ENCODE results near the gene TOR4A. TPM values are rescaled to one million over a fixed set of nuclear protein-coding genes. Genes with fewer than 3 reads are reported as not detected.

The TOR4A gene
- total RNA-seq, 4 donors from 2014 or later: 4.7 to 7.4 (median 6.9) TPM

GRCh38 chr9:137318602-137319001, 41.1 kb downstream of the TOR4A start:
- peaks cover 0 to 38% (median 12%) of the 10 kb centered on the region in 3 donors for H3K4me1 ChIP-seq
- H3K27me3 ChIP-seq: peaks cover 33% of the 10 kb centered on the region
- H3K9me3 ChIP-seq: no peaks in the 10 kb centered on the region
- peak overlapping the region in 1 of 4 donors; percentile 66 for H3K27ac ChIP-seq
- 100% methylated on average over 1 of the region's 18 CpGs; no CpG with 5 or more reads in 1 of the 2 donors for WGBS, 2 donors (ENCODE audit: low coverage in 1 of 2)
- no peak for ATAC-seq
- H3K4me3 ChIP-seq: no peak overlapping the region
- TF ChIP-seq POLR2AphosphoS5 (IDR thresholded peaks at IDR 0.05): no peak
- TF ChIP-seq, protein P1, sequence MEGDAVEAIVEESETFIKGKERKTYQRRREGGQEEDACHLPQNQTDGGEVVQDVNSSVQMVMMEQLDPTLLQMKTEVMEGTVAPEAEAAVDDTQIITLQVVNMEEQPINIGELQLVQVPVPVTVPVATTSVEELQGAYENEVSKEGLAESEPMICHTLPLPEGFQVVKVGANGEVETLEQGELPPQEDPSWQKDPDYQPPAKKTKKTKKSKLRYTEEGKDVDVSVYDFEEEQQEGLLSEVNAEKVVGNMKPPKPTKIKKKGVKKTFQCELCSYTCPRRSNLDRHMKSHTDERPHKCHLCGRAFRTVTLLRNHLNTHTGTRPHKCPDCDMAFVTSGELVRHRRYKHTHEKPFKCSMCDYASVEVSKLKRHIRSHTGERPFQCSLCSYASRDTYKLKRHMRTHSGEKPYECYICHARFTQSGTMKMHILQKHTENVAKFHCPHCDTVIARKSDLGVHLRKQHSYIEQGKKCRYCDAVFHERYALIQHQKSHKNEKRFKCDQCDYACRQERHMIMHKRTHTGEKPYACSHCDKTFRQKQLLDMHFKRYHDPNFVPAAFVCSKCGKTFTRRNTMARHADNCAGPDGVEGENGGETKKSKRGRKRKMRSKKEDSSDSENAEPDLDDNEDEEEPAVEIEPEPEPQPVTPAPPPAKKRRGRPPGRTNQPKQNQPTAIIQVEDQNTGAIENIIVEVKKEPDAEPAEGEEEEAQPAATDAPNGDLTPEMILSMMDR (IDR thresholded peaks at IDR 0.05): no peak
- TF ChIP-seq POLR2A (IDR thresholded peaks at IDR 0.05): no peak
- TF ChIP-seq EP300 (IDR thresholded peaks at IDR 0.05): no peak
- H3K36me3 ChIP-seq: peaks cover 0 to 8% of the 10 kb centered on the region in 2 donors

- Histone ChIP-seq H3K36me3 (peaks cover 0 to 8% of the 10 kb centered on the region in 2 donors), H3K27ac (peak overlapping the region in 2 of 4 donors; percentile 10 to 66), H3K9me3 (no peaks in the 10 kb centered on the region), H3K4me1 (peaks cover 0 to 38% (median 12%) of the 10 kb centered on the region in 3 donors), H3K27me3 (peaks cover 33% of the 10 kb centered on the region), H3K4me3 (no peak overlapping the region)
- TF ChIP-seq POLR2AphosphoS5 (IDR thresholded peaks at IDR 0.05) (no peak), POLR2A (IDR thresholded peaks at IDR 0.05) (no peak), EP300 (IDR thresholded peaks at IDR 0.05) (no peak)
- TF ChIP-seq, protein P1 (IDR thresholded peaks at IDR 0.05): peak in 3 of 4 experiments; percentile 19 to 43 (median 31)
- peak; percentile 54 for ATAC-seq
- WGBS, 2 donors (ENCODE audit: low coverage in 1 of 2): 84% methylated on average over 5 of the region's 26 CpGs; no CpG with 5 or more reads in 1 of the 2 donors
These were observed 41.6 kb downstream of the TOR4A start for GRCh38 chr9:137319011-137319738.

DNA sequence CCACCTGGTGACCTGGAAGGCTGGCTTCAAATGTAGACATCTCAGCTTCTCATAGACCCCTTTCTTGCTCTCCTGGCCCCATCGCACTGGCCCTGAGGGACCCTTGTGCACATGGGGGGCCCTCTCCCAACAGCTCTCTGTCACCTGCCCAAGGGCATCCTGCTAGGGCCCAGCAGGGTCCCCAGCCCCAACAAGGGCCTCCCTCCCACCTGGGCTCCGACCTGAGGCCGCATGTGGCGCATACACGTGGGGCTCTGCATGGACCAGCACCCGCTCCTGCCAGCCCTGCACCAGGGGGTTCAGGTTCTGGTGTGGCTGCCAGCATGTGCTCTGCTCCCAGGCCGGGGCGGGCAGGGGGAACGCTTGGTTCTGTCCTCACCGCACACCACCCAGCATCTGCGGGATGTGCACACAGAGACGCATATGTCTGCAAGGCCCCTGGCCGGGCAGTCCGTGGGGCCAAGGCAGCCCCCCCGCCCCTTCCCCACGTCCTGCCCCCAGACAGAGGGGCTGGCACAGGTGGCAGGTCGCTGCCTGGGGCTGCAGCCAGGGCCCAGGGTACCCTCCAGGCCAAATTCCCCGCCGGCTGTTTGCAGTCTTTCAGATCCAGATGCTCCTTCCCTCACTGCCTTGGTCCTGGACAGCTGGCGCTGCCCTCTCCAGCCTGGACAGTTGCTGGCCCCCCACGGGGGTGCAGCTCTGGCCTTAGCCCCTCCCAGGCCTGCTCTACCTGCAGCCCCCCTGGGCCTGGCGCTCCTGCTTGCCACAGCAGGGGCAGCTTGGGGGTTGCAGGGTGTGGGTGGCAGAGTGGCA, 42.4 kb downstream of the TOR4A start:
- TF ChIP-seq, protein P1 (IDR thresholded peaks at IDR 0.05): no peak
- TF ChIP-seq EP300 (IDR thresholded peaks at IDR 0.05) (no peak), POLR2AphosphoS5 (IDR thresholded peaks at IDR 0.05) (no peak), POLR2A (IDR thresholded peaks at IDR 0.05) (no peak)
- ATAC-seq: no peak
- Histone ChIP-seq H3K4me3 (no peak overlapping the region), H3K36me3 (peaks cover 0 to 8% of the 10 kb centered on the region in 2 donors), H3K27me3 (peaks cover 32% of the 10 kb centered on the region), H3K27ac (peak overlapping the region in 1 of 4 donors; percentile 66), H3K4me1 (peaks cover 0 to 38% (median 12%) of the 10 kb centered on the region in 3 donors), H3K9me3 (no peaks in the 10 kb centered on the region)
- WGBS, 2 donors (ENCODE audit: low coverage in 1 of 2): no CpG with 5 or more reads among the region's 22 CpGs

DNA sequence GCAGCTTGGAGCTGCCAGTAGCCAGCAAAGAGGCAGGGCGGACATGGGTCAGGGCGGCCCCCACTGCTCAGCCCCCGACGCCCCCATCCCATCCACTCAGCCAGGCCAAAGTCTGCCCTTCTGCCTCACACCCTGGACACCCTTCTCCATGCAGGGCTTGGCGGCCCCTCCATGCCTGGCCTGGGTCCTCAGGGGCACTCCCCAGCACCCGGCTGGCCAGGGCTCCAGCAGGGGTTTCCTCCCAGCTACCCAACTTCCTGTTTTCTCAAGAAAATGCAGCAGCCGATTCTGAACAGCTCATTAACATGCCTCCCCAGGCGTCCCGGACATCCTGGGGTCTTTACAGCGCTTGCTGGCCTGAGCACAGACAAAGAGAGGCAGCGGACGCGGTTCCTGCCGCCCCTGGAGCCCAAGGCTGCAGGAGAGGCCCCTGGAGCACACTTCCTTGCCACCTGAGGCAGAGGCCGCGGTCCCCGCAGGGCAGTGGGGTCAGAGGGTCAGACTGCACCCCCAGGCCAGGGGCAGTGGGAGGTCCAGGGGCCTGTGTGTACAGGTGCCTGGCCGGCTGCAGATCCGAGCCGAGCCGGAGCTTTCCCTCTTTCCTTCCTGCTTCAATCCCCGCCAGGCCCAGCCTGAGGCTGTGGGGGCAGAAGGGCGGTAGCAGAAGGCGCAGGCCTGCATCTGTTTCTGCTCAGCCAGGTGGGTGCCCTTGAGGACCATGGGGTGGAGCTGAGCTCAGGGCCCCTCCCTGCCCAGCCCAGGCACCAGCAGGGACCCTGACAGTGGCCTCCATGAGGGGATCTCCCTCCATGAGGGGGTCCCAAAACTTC, 43.2 kb downstream of the TOR4A start:
- H3K4me3 ChIP-seq: no peak overlapping the region
- H3K27me3 ChIP-seq: peaks cover 24% of the 10 kb centered on the region
- WGBS, 2 donors (ENCODE audit: low coverage in 1 of 2): no CpG with 5 or more reads among the region's 24 CpGs
- peak overlapping the region in 2 of 4 donors; percentile 4 to 21 for H3K27ac ChIP-seq
- H3K36me3 ChIP-seq: peaks cover 0 to 8% of the 10 kb centered on the region in 2 donors
- H3K4me1 ChIP-seq: peaks cover 0 to 33% (median 11%) of the 10 kb centered on the region in 3 donors
- no peaks in the 10 kb centered on the region for H3K9me3 ChIP-seq
- TF ChIP-seq POLR2AphosphoS5 (IDR thresholded peaks at IDR 0.05) (no peak), EP300 (IDR thresholded peaks at IDR 0.05) (no peak), POLR2A (IDR thresholded peaks at IDR 0.05) (no peak)
- TF ChIP-seq, protein P1 (IDR thresholded peaks at IDR 0.05): no peak
- no peak for ATAC-seq

Data from gastroesophageal sphincter (tissue), 4 donors.